ENCODE results near the gene SMG9.

DNA sequence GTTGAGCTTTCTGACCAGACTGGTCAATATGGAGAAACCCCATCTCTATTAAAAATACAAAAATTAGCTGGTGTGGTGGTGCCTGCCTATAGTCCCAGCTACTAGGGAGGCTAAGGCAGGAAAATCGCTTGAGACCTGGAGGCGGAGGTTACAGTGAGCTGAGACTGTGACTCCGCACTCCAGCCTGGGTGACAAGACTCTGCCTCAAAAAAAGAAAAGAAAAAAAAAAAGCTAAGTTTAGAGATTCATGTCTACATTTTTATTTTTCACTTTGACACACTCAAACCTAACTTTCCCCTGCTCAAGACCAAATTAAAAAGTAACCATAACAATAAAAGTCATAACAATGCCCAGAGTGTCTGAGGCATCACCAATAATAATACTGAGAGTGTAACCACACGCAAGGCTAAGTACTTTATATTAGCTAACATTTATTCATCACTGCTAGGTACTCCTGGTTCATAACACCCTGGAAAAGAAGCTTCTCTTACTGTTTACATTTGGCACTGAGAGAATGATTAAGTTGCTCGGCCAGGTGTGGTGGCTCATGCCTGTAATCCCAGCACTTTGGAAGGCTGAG lies 33.2 kb downstream of the SMG9 start:
- no peak for TF ChIP-seq NR2C2 (CRISPR knock-in tag; IDR thresholded peaks at IDR 0.05; ENCODE audit: borderline replicate concordance)
- TF ChIP-seq, protein P1, sequence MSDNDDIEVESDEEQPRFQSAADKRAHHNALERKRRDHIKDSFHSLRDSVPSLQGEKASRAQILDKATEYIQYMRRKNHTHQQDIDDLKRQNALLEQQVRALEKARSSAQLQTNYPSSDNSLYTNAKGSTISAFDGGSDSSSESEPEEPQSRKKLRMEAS (IDR thresholded peaks at IDR 0.05), result no peak

Data from HepG2 (cell line).